Ovary (tissue), 3 donors: ENCODE measurements around the gene CTBP2.

ENCODE experiments used
- CTCF ChIP-seq, 3 donors: fragments of 450-650 bp in 2 of 3; fragments of 200-600 bp in 1 of 3; IDR thresholded peaks; one replicate each; pipeline versions ENCODE4 v1.5.1 to v1.8.0; 2016 to 2022; ENCODE audit warnings: antibody characterized with exemption in 3 of 3, mild to moderate bottlenecking in 1 of 3
- EP300 ChIP-seq: sonication (generic); formaldehyde crosslinking; IDR thresholded peaks from one replicate; pipeline ENCODE4 v1.6.1; 2017; ENCODE audit warnings: antibody characterized with exemption
- POLR2A ChIP-seq: fragments of 450-650 bp; IDR thresholded peaks from one replicate; pipeline ENCODE4 v1.6.1; 2017; ENCODE audit warnings: antibody characterized with exemption, mild to moderate bottlenecking, moderate library complexity
- donor health status: DM: no; HTN: no; CAD: no.

GRCh38 chr10:125107965-125108580 is 52.3 kb downstream of the CTBP2 start:
- TF ChIP-seq CTCF (IDR thresholded peaks at IDR 0.05) (no peak), POLR2A (no peak), EP300 (no peak)
